ENCODE results near the gene LY9. TPM values are rescaled to one million over a fixed set of nuclear protein-coding genes. Genes with fewer than 3 reads are reported as not detected.
A peak's percentile ranks its signal among the peaks of the same experiment; 100 is the strongest.

Gene LY9
- total RNA-seq, 1 experiment from 2014 or later, result not detected

DNA sequence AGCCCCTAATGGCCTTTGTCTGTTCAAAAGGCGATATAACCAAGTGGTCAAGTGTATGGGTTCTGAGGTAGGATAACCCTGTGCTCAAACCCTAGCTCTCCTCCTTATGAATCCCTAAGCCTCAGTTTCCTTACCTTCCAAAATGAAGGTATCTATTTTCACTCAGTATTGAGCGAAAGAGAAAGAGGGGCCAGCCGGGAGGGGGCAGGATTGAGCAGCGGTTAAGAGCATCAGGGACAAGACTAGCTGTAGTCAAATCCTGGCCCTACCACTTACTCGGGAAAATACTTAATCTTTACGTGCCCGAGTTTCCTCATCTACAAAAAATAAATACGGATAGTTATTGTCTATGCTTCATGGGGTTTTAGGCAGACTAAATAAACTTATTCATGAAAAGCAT is 25.7 kb downstream of the LY9 start:
- H3K56ac ChIP-seq (ENCODE audit: insufficient read length, low read depth, low read length), result no peak overlapping the region
- no peak overlapping the region for H2AFZ ChIP-seq (ENCODE audit: low read length)
- H2AK5ac ChIP-seq (ENCODE audit: insufficient read length, low read length), result no peak overlapping the region
- no peaks in the 10 kb centered on the region for H3K9me3 ChIP-seq (ENCODE audit: control insufficient read depth, low read depth, low read length)
- no peak for DNase-seq
- no peak overlapping the region for H4K8ac ChIP-seq (replicated peaks; ENCODE audit: insufficient read length, low read depth, low read length)
- no peak overlapping the region for H2BK12ac ChIP-seq (ENCODE audit: insufficient read length, low read depth, low read length)
- H3K27ac Mint-ChIP-seq, result no peak overlapping the region
- no peak overlapping the region for H3K14ac ChIP-seq (ENCODE audit: insufficient read depth, low read length)
- no peaks in the 10 kb centered on the region for H3K23me2 ChIP-seq (ENCODE audit: insufficient read length, low read depth, low read length, poor library complexity, severe bottlenecking)
- no peak overlapping the region for H4K91ac ChIP-seq (ENCODE audit: insufficient read length, low read depth, low read length)
- no peak overlapping the region for H4K5ac ChIP-seq (ENCODE audit: insufficient read length, low read depth, low read length)
- H3K36me3 Mint-ChIP-seq (ENCODE audit: insufficient read depth in 1 of 3, low read depth in 3 of 3), result no peaks in the 10 kb centered on the region
- H2BK15ac ChIP-seq (ENCODE audit: low read depth, low read length), result no peak overlapping the region
- H3K9me3 Mint-ChIP-seq, result no peaks in the 10 kb centered on the region; a peak in 1 of 5 replicates
- no peak overlapping the region for H2BK120ac ChIP-seq (ENCODE audit: low read depth, low read length, poor library complexity, severe bottlenecking)
- no peaks in the 10 kb centered on the region for H3K27me3 ChIP-seq (ENCODE audit: insufficient read depth, low read length)
- no peaks in the 10 kb centered on the region for H3K79me1 ChIP-seq (ENCODE audit: insufficient read depth, low read depth, low read length, poor library complexity, severe bottlenecking)
- WGBS (ENCODE audit: extremely low coverage, insufficient read length, low lambda C conversion rate), result no CpG with 5 or more reads among the region's 8 CpGs
- no peak overlapping the region for H2BK20ac ChIP-seq (ENCODE audit: low read depth, low read length, poor library complexity, severe bottlenecking)
- H2BK5ac ChIP-seq (ENCODE audit: insufficient read length, low read length), result no peak overlapping the region
- H3K27me3 Mint-ChIP-seq (ENCODE audit: low read depth), result no peaks in the 10 kb centered on the region; the same call in none of the 2 replicates
- H3K27ac ChIP-seq (ENCODE audit: insufficient read length, low read depth, low read length), result no peak overlapping the region
- no peaks in the 10 kb centered on the region for H4K20me1 ChIP-seq (ENCODE audit: control insufficient read depth, insufficient read depth, insufficient read length)
- H3K18ac ChIP-seq (ENCODE audit: insufficient read length, low read depth, low read length), result no peak overlapping the region
- no peak overlapping the region for H3K4me2 ChIP-seq (ENCODE audit: insufficient read depth, insufficient read length, low read length)
- TF ChIP-seq, protein P1, sequence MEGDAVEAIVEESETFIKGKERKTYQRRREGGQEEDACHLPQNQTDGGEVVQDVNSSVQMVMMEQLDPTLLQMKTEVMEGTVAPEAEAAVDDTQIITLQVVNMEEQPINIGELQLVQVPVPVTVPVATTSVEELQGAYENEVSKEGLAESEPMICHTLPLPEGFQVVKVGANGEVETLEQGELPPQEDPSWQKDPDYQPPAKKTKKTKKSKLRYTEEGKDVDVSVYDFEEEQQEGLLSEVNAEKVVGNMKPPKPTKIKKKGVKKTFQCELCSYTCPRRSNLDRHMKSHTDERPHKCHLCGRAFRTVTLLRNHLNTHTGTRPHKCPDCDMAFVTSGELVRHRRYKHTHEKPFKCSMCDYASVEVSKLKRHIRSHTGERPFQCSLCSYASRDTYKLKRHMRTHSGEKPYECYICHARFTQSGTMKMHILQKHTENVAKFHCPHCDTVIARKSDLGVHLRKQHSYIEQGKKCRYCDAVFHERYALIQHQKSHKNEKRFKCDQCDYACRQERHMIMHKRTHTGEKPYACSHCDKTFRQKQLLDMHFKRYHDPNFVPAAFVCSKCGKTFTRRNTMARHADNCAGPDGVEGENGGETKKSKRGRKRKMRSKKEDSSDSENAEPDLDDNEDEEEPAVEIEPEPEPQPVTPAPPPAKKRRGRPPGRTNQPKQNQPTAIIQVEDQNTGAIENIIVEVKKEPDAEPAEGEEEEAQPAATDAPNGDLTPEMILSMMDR (conservative IDR thresholded peaks at IDR 0.05), result peak; percentile 64
- no peak overlapping the region for H3K9ac ChIP-seq (ENCODE audit: extremely low read depth, insufficient read length, low read length)
- no peak overlapping the region for H3K4me3 Mint-ChIP-seq
- no peak overlapping the region for H3K23ac ChIP-seq (ENCODE audit: insufficient read length, low read depth, low read length)
- no peak overlapping the region for H3T11ph ChIP-seq (ENCODE audit: low read length)
- no peak overlapping the region for H3K4ac ChIP-seq (ENCODE audit: low read depth, low read length)
- no peaks in the 10 kb centered on the region for H3K79me2 ChIP-seq (ENCODE audit: insufficient read depth, low read length)
- H3K4me1 ChIP-seq (ENCODE audit: insufficient read depth, low read length), result no peaks in the 10 kb centered on the region
- peaks cover 10 to 11% of the 10 kb centered on the region in 2 experiments for H3K4me1 Mint-ChIP-seq
